HG03457 (cell line): ENCODE results near the gene RILPL1.
A peak's percentile ranks its signal among the peaks of the same experiment; 100 is the strongest.
"Not testable (repeated sequence)": the region's sequence is repeated elsewhere in the genome, so short reads cannot be mapped to it uniquely, and the experiment has no call there.

Source experiments
- ATAC-seq: cut with Tn5 transposase; IDR thresholded peaks from one replicate; pipeline ENCODE4 v1.9.1; 2021; ENCODE audit warnings: moderate number of reproducible peaks; ENCODE audit not compliant: unreplicated experiment

The RILPL1 gene

GRCh38 chr12:123433615-123434014 is 99.9 kb downstream of the RILPL1 start:
- no peak for ATAC-seq

- not testable (repeated sequence) for ATAC-seq
Measured at GRCh38 chr12:123431951-123432817, 101.3 kb downstream of the RILPL1 start.

- not testable (repeated sequence) for ATAC-seq
Measured at GRCh38 chr12:123429101-123429500, 104.4 kb downstream of the RILPL1 start.

GRCh38 chr12:123428591-123428990 is 104.9 kb downstream of the RILPL1 start:
- no peak for ATAC-seq

GRCh38 chr12:123427036-123427769 is 106.3 kb downstream of the RILPL1 start:
- ATAC-seq: peak; percentile 71

- ATAC-seq: no peak
Measured at GRCh38 chr12:123421314-123421713, 112.2 kb downstream of the RILPL1 start.
